HepG2 (cell line): ENCODE results near the gene RNF40. TPM values are rescaled to one million over a fixed set of nuclear protein-coding genes. Genes with fewer than 3 reads are reported as not detected.
A peak's percentile ranks its signal among the peaks of the same experiment; 100 is the strongest.

Experiments
- STAG1 ChIP-seq: sonication (generic); formaldehyde crosslinking; IDR thresholded peaks from 2 replicates; pipeline ENCODE4 v1.4.0; 2020; ENCODE audit warnings: missing genetic modification reagents
- ZNF577 ChIP-seq: sonication (generic); formaldehyde crosslinking; IDR thresholded peaks from 2 replicates; pipeline ENCODE4 v1.4.0; 2020; ENCODE audit warnings: mild to moderate bottlenecking, low read depth, missing genetic modification reagents, borderline replicate concordance
- polyA plus RNA-seq, 8 experiments: library from polyadenylated mRNA; depleted of rRNA in 3 of 8; stranded (reverse) in 7 of 8; unstranded in 1 of 8; fragments of >200 nt; fragmentation: Illumina TruSeq in 4 of 8; extraction: Trizol in 4 of 8; gene quantifications; 2 replicates each; pipeline versions ENCODE4 v1.2.1 to v1.2.3, GENCODE V29; 2011 to 2016; ENCODE audit warnings: low read depth in 4 of 8, missing spikeins in 1 of 8, mixed read lengths in 1 of 8; ENCODE audit not compliant: insufficient read depth in 1 of 8
- total RNA-seq, 5 experiments: library from RNA; depleted of rRNA; stranded (reverse); fragments of >200 nt; fragmentation: Illumina TruSeq; extraction: Trizol; gene quantifications; 2 replicates each; pipeline ENCODE4 v1.2.3, GENCODE V29; 2016; ENCODE audit warnings: low read depth in 1 of 5
- TF ChIP-seq, protein P1 (sequence below): sonication (generic); formaldehyde crosslinking; IDR thresholded peaks from 2 replicates; pipeline ENCODE4 v1.5.1; 2020; ENCODE audit warnings: mild to moderate bottlenecking, missing genetic modification reagents, moderate library complexity
- TF ChIP-seq, protein P2 (sequence below): sonication (generic); formaldehyde crosslinking; IDR thresholded peaks from 2 replicates; pipeline ENCODE4 v1.5.1; 2020; ENCODE audit warnings: mild to moderate bottlenecking, missing genetic modification reagents, moderate library complexity
- TF ChIP-seq, protein P3 (sequence below): sonication (generic); formaldehyde crosslinking; IDR thresholded peaks from 2 replicates; pipeline ENCODE4 v1.5.0; 2020; ENCODE audit warnings: mild to moderate bottlenecking, missing genetic modification reagents
- TF ChIP-seq, protein P4 (sequence below): sonication (generic); formaldehyde crosslinking; IDR thresholded peaks from 2 replicates; pipeline ENCODE4 v1.5.0; 2020; ENCODE audit warnings: mild to moderate bottlenecking, missing genetic modification reagents, moderate library complexity

The RNF40 gene
- total and polyA plus RNA-seq, 2 of the 13 experiments (the other 11 are each of a cell fraction or from before 2014, with no cell fraction given) = 84.0 to 85.6 TPM

DNA sequence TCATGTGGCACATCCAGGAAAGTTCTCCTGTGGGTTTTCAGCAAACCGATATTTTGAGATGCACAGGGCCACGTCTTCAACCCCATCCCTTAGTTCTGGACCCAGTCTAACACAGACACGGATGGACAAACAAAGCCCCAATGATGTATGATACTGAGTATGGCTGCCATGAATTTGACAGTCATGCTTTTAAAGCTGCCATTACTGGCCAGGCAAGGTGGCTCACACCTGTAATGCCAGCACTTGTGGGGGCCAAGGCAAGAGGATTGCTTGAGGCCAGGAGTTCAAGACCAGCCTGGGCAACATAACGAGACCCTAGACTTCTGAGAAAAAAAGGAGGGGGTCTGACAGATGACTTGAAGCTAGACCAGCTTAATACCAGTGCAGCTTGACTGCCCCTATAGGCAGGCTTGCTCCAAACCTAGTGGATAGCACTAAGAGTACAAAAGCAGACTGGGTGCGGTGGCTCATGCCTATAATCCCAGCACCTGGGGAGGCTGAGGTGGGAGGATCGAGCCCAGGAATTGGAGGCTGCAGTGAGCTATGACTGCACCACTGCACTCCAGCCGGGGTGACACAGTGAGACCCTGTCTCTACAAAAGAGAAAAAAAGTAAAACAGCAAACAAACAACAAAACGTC, 35.7 kb downstream of the RNF40 start (continued):
- TF ChIP-seq ZNF577 = no peak
- TF ChIP-seq, protein P1, sequence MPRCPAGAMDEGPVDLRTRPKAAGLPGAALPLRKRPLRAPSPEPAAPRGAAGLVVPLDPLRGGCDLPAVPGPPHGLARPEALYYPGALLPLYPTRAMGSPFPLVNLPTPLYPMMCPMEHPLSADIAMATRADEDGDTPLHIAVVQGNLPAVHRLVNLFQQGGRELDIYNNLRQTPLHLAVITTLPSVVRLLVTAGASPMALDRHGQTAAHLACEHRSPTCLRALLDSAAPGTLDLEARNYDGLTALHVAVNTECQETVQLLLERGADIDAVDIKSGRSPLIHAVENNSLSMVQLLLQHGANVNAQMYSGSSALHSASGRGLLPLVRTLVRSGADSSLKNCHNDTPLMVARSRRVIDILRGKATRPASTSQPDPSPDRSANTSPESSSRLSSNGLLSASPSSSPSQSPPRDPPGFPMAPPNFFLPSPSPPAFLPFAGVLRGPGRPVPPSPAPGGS (CRISPR knock-in tag) = 0 out of 2 replicates have a peak, but pooled peaks have one; percentile 35
- TF ChIP-seq, protein P2, sequence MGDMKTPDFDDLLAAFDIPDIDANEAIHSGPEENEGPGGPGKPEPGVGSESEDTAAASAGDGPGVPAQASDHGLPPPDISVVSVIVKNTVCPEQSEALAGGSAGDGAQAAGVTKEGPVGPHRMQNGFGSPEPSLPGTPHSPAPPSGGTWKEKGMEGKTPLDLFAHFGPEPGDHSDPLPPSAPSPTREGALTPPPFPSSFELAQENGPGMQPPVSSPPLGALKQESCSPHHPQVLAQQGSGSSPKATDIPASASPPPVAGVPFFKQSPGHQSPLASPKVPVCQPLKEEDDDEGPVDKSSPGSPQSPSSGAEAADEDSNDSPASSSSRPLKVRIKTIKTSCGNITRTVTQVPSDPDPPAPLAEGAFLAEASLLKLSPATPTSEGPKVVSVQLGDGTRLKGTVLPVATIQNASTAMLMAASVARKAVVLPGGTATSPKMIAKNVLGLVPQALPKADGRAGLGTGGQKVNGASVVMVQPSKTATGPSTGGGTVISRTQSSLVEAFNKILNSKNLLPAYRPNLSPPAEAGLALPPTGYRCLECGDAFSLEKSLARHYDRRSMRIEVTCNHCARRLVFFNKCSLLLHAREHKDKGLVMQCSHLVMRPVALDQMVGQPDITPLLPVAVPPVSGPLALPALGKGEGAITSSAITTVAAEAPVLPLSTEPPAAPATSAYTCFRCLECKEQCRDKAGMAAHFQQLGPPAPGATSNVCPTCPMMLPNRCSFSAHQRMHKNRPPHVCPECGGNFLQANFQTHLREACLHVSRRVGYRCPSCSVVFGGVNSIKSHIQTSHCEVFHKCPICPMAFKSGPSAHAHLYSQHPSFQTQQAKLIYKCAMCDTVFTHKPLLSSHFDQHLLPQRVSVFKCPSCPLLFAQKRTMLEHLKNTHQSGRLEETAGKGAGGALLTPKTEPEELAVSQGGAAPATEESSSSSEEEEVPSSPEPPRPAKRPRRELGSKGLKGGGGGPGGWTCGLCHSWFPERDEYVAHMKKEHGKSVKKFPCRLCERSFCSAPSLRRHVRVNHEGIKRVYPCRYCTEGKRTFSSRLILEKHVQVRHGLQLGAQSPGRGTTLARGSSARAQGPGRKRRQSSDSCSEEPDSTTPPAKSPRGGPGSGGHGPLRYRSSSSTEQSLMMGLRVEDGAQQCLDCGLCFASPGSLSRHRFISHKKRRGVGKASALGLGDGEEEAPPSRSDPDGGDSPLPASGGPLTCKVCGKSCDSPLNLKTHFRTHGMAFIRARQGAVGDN = 0 out of 2 replicates have a peak, but pooled peaks have one; percentile 19
- TF ChIP-seq, protein P3, sequence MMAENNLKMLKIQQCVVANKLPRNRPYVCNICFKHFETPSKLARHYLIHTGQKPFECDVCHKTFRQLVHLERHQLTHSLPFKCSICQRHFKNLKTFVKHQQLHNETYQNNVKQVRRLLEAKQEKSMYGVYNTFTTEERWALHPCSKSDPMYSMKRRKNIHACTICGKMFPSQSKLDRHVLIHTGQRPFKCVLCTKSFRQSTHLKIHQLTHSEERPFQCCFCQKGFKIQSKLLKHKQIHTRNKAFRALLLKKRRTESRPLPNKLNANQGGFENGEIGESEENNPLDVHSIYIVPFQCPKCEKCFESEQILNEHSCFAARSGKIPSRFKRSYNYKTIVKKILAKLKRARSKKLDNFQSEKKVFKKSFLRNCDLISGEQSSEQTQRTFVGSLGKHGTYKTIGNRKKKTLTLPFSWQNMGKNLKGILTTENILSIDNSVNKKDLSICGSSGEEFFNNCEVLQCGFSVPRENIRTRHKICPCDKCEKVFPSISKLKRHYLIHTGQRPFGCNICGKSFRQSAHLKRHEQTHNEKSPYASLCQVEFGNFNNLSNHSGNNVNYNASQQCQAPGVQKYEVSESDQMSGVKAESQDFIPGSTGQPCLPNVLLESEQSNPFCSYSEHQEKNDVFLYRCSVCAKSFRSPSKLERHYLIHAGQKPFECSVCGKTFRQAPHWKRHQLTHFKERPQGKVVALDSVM (CRISPR knock-in tag) = peak; percentile 98
- TF ChIP-seq, protein P4, sequence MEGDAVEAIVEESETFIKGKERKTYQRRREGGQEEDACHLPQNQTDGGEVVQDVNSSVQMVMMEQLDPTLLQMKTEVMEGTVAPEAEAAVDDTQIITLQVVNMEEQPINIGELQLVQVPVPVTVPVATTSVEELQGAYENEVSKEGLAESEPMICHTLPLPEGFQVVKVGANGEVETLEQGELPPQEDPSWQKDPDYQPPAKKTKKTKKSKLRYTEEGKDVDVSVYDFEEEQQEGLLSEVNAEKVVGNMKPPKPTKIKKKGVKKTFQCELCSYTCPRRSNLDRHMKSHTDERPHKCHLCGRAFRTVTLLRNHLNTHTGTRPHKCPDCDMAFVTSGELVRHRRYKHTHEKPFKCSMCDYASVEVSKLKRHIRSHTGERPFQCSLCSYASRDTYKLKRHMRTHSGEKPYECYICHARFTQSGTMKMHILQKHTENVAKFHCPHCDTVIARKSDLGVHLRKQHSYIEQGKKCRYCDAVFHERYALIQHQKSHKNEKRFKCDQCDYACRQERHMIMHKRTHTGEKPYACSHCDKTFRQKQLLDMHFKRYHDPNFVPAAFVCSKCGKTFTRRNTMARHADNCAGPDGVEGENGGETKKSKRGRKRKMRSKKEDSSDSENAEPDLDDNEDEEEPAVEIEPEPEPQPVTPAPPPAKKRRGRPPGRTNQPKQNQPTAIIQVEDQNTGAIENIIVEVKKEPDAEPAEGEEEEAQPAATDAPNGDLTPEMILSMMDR (CRISPR knock-in tag) = peak; percentile 33; the same call in 1 of the 2 replicates
- peak; percentile 42 for TF ChIP-seq STAG1 (CRISPR knock-in tag)
